Thyroid gland (tissue), 4 donors: ENCODE results near the gene BTN3A1. TPM values are rescaled to one million over a fixed set of nuclear protein-coding genes. Genes with fewer than 3 reads are reported as not detected.
"Not testable (repeated sequence)": the region's sequence is repeated elsewhere in the genome, so short reads cannot be mapped to it uniquely, and the experiment has no call there.

Experiments used
- DNase-seq, 2 donors: peaks; one replicate each; pipeline ENCODE4 v3.0.0-alpha.2; 2019
- H3K27ac ChIP-seq, 3 donors: fragments of 200-600 bp; sonication (generic); 1 replicate in 2 of 3; 2 replicates in 1 of 3; pipeline ENCODE4 v1.5.1; 2016 to 2019; ENCODE audit warnings: mild to moderate bottlenecking in 1 of 3, moderate library complexity in 1 of 3
- H3K27me3 ChIP-seq: fragments of 200-600 bp; sonication (generic); one replicate; pipeline ENCODE4 v1.5.1; 2019
- H3K36me3 ChIP-seq, 2 donors: fragments of 200-600 bp; sonication (generic); one replicate each; pipeline ENCODE4 v1.5.1; 2016 to 2019
- H3K4me1 ChIP-seq, 2 donors: fragments of 200-600 bp; sonication (generic); one replicate each; pipeline ENCODE4 v1.5.1; 2017 to 2019
- H3K4me3 ChIP-seq, 3 donors: fragments of 200-600 bp; sonication (generic); replicated peaks in 1 of 3; 1 replicate in 2 of 3; 2 replicates in 1 of 3; pipeline ENCODE4 v1.5.1; 2016; ENCODE audit warnings: mild to moderate bottlenecking in 1 of 3
- H3K9me3 ChIP-seq: fragments of 200-600 bp; sonication (generic); one replicate; pipeline ENCODE4 v1.5.1; 2017
- CTCF ChIP-seq, 6 experiments: fragments of 200-600 bp in 3 of 6; fragments of 450-650 bp in 3 of 6; sonication (generic) in 3 of 6; IDR thresholded peaks; one replicate each; pipeline ENCODE4 v1.5.1; 2016 to 2019; ENCODE audit warnings: antibody characterized with exemption in 6 of 6, mild to moderate bottlenecking in 2 of 6, inconsistent platforms in 1 of 6, moderate library complexity in 1 of 6
- POLR2A ChIP-seq, 2 donors: fragments of 450-650 bp; IDR thresholded peaks; one replicate each; pipeline ENCODE4 v1.6.1; 2017; ENCODE audit warnings: antibody characterized with exemption in 2 of 2, mild to moderate bottlenecking in 2 of 2, moderate library complexity in 1 of 2
- WGBS, 2 donors: methylation state at CpG; one replicate each; pipeline ENCODE4 v1.1.5; 2017; 5-methylcytosine and 5-hydroxymethylcytosine counted together
- intact Hi-C: fragments of 100-400 bp; cut with DNase I; formaldehyde crosslinking; loops from one replicate; pipeline ENCODE4 v1.15.1; 2023
- total RNA-seq, 4 donors: library from RNA; depleted of rRNA; stranded (reverse); fragments of >200 nt; gene quantifications; one replicate each; pipeline ENCODE4 v1.2.3, GENCODE V29; 2016

The BTN3A1 gene
- total RNA-seq, 4 donors from 2014 or later, result 8.8 to 18.3 (median 12.9) TPM

- no peak overlapping the region for H3K27ac ChIP-seq
- DNase-seq, result no peak
- TF ChIP-seq CTCF (IDR thresholded peaks at IDR 0.05) (no peak), POLR2A (IDR thresholded peaks at IDR 0.05) (no peak)
- no peaks in the 10 kb centered on the region for H3K36me3 ChIP-seq
- 81 to 90% methylated on average over 3 of the region's 3 CpGs for WGBS, 2 donors
- H3K4me3 ChIP-seq, result no peak overlapping the region
- H3K9me3 ChIP-seq, result no peaks in the 10 kb centered on the region
- peaks cover 0 to 3% of the 10 kb centered on the region in 2 donors for H3K4me1 ChIP-seq
- H3K27me3 ChIP-seq, result no peaks in the 10 kb centered on the region
- intact Hi-C loops, result no loop called here
These were observed 35.0 kb upstream of the BTN3A1 start for GRCh38 chr6:26367114-26367513.

- H3K9me3 ChIP-seq, intact Hi-C loops, H3K27me3 ChIP-seq, DNase-seq, H3K4me1 ChIP-seq, H3K4me3 ChIP-seq, H3K36me3 ChIP-seq, H3K27ac ChIP-seq: not testable (repeated sequence)
- WGBS, 2 donors, result 84 to 87% methylated on average over 4 of the region's 4 CpGs
These were observed 30.3 kb upstream of the BTN3A1 start for GRCh38 chr6:26371813-26372212.

- 96% methylated on average over 12 of the region's 12 CpGs for WGBS, 2 donors
- H3K36me3 ChIP-seq, result peaks cover 0 to 2% of the 10 kb centered on the region in 2 donors
- H3K4me1 ChIP-seq, result no peaks in the 10 kb centered on the region
- no peaks in the 10 kb centered on the region for H3K27me3 ChIP-seq
- no peak overlapping the region for H3K27ac ChIP-seq
- no peak for DNase-seq
- TF ChIP-seq CTCF (IDR thresholded peaks at IDR 0.05) (no peak), POLR2A (IDR thresholded peaks at IDR 0.05) (no peak)
- intact Hi-C loops, result no loop called here
- no peaks in the 10 kb centered on the region for H3K9me3 ChIP-seq
- H3K4me3 ChIP-seq, result no peak overlapping the region
These were observed 29.5 kb upstream of the BTN3A1 start for GRCh38 chr6:26372308-26373144.

GRCh38 chr6:26375270-26375669, 26.8 kb upstream of the BTN3A1 start:
- Histone ChIP-seq H3K27ac (no peak overlapping the region), H3K4me1 (no peaks in the 10 kb centered on the region)
- whole genome bisulfite sequencing, 2 donors, result 50 to 58% methylated on average over 3 of the region's 3 CpGs

GRCh38 chr6:26377719-26378118, 24.4 kb upstream of the BTN3A1 start:
- no peak overlapping the region for H3K27ac ChIP-seq
- 61 to 63% methylated on average over 3 of the region's 3 CpGs for WGBS, 2 donors
- intact Hi-C loops, result no loop called here

More at GRCh38 chr6:26375270-26375669, 26.8 kb upstream of the BTN3A1 start:
- intact Hi-C loops, result no loop called here
- no peaks in the 10 kb centered on the region for H3K27me3 ChIP-seq
- no peak for TF ChIP-seq POLR2A (IDR thresholded peaks at IDR 0.05)
- TF ChIP-seq CTCF (IDR thresholded peaks at IDR 0.05), result no peak
- H3K4me3 ChIP-seq, result no peak overlapping the region
- no peak for DNase-seq
- peaks cover 0 to 2% of the 10 kb centered on the region in 2 donors for H3K36me3 ChIP-seq
- no peaks in the 10 kb centered on the region for H3K9me3 ChIP-seq

GRCh38 chr6:26378143-26378542, 23.9 kb upstream of the BTN3A1 start:
- H3K4me3 ChIP-seq, intact Hi-C loops: not testable (repeated sequence)

More at GRCh38 chr6:26377719-26378118, 24.4 kb upstream of the BTN3A1 start:
- DNase-seq, result no peak
- Histone ChIP-seq H3K27me3 (no peaks in the 10 kb centered on the region), H3K36me3 (peaks cover 0 to 2% of the 10 kb centered on the region in 2 donors), H3K4me3 (no peak overlapping the region), H3K4me1 (no peaks in the 10 kb centered on the region), H3K9me3 (no peaks in the 10 kb centered on the region)
- TF ChIP-seq CTCF (IDR thresholded peaks at IDR 0.05) (no peak), POLR2A (IDR thresholded peaks at IDR 0.05) (no peak)

More at GRCh38 chr6:26378143-26378542, 23.9 kb upstream of the BTN3A1 start:
- not testable (repeated sequence) for H3K9me3 ChIP-seq, H3K4me1 ChIP-seq, DNase-seq, H3K36me3 ChIP-seq, H3K27me3 ChIP-seq, H3K27ac ChIP-seq
